HTR-8/SVneo (cell line): ENCODE results near the gene ATAD3A.
"Not testable (repeated sequence)": the region's sequence is repeated elsewhere in the genome, so short reads cannot be mapped to it uniquely, and the experiment has no call there.

Experiments
- DNase-seq: peaks from one replicate; pipeline ENCODE4 v3.0.0; 2011; ENCODE audit warnings: low spot score, mixed read lengths; ENCODE audit not compliant: insufficient read length
- FAIRE-seq: peaks from 2 replicates; lab custom pipeline; 2011; peaks lifted over from hg19 to GRCh38; lab: Jason Lieb, UNC

The ATAD3A gene

GRCh38 chr1:1487701-1488100 is 24.3 kb upstream of the ATAD3A start:
- FAIRE-seq (no peak), DNase-seq (no peak)

- FAIRE-seq (no peak), DNase-seq (no peak)
Observed at GRCh38 chr1:1489231-1489630, 22.7 kb upstream of the ATAD3A start.

DNA sequence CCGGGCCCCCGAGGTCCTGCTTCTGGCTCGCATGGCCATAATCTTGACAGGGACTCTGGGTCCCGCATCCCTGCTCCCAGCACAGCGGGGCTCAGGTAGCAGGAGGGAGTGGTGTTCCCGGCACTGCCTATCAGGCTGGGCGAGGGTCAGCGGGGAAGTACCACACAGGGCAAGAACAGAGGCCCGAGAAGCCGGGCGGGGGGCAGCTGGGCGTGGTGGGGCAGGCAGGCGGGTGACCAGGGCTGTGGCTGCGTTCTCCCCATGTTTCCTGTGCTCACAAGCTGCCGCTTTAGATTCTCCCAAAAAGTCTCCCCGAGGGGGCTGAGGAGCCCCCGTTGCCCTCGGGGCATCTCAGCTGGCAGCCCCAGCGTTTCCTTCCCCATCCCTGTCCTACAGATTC is 22.1 kb upstream of the ATAD3A start:
- no peak for DNase-seq
- no peak for FAIRE-seq

- DNase-seq (no peak), FAIRE-seq (no peak)
Observed at GRCh38 chr1:1490633-1491230, 21.2 kb upstream of the ATAD3A start.

GRCh38 chr1:1491601-1492000 is 20.4 kb upstream of the ATAD3A start:
- FAIRE-seq, result no peak
- no peak for DNase-seq

- not testable (repeated sequence) for FAIRE-seq, DNase-seq
Observed at GRCh38 chr1:1494311-1494710, 17.7 kb upstream of the ATAD3A start.

DNA sequence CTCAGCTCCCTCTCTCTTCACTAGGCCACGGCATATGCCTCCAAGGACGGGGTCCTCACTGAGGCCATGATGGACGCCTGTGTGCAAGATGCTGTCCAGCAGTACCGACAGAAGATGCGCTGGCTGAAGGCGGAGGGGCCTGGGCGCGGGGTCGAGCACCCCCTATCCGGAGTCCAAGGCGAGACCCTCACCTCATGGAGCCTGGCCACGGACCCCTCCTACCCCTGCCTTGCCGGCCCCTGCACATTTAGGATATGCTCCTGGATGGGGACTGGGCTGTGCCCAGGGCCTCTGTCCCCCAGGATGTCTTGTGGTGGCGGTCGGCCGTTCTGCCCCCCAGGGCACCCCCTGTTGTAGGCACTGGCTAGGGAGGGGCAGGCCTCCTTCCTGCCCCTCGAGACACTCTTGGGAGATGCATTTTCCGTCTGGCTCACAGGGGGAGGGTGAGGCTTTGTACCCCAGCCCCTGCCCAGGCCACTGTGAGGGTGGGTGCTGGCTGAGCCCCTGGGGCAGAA is 16.4 kb upstream of the ATAD3A start:
- DNase-seq, FAIRE-seq: not testable (repeated sequence)

DNA sequence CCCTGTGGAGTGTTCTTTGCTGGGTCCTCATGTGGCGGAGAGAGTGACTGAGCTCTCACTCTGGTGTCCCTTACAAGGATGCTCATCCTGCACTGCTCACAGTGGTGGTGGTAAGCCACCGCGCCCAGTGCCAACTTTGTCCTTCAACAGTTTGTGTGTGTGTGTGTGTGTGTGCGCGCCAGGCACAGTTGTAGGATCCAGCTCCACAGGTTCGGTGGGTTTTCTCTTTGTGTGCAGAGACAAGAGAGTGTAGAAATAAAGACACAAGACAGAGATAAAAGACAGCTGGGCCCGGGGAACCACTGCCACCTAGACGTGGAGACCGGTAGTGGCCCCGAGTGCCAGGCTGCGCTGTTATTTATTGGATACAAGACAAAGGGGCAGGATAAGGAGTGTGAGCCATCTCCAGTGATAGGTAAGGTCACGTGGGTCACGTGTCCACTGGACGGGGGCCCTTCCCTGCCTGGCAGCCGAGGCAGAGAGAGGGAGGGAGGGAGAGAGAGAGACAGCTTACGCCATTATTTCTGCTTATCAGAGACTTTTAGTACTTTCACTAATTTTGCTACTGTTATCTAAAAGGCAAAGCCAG is 7.1 kb upstream of the ATAD3A start:
- not testable (repeated sequence) for DNase-seq, FAIRE-seq

DNA sequence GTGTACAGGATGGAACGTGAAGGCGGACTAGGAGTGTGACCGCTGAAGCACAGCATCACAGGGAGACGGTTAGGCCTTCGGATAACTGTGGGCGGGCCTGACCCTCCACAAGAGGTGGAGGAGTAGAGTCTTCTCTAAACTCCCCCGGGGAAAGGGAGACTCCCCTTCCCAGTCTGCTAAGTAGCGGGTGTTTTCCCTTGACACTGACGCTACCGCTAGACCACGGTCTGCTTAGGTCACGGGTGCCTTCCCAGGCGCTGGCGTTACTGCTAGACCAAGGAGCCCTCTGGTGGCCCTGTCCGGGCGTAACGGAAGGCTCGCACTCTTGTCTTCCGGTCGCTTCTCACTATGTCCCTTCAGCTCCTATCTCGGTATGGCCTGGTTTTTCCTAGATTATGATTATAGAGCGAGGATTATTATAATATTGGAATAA is 6.6 kb upstream of the ATAD3A start:
- not testable (repeated sequence) for FAIRE-seq, DNase-seq

GRCh38 chr1:1505801-1506200 is 6.2 kb upstream of the ATAD3A start:
- not testable (repeated sequence) for FAIRE-seq, DNase-seq

DNA sequence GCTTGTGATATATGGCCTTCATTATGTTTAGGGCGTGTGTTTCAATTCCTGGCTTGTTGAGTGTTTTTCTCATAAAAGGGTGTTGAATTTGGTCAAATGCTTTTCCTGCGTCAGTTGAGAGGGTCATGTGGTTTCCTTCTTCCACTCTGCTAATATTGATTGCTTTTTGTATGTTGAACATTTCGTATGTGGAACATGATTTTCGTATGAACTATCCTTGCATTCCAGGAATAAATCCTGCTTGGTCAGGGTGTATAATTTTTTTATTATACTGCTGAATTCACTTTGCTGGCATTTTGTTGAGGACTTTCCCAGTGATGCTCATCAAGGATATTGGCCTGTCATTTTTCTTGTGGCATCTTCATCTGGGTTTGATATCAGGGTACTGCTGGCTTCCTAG is 4.7 kb upstream of the ATAD3A start:
- no peak for FAIRE-seq
- DNase-seq, result no peak

GRCh38 chr1:1508775-1509464 is 3.0 kb upstream of the ATAD3A start:
- not testable (repeated sequence) for FAIRE-seq

DNA sequence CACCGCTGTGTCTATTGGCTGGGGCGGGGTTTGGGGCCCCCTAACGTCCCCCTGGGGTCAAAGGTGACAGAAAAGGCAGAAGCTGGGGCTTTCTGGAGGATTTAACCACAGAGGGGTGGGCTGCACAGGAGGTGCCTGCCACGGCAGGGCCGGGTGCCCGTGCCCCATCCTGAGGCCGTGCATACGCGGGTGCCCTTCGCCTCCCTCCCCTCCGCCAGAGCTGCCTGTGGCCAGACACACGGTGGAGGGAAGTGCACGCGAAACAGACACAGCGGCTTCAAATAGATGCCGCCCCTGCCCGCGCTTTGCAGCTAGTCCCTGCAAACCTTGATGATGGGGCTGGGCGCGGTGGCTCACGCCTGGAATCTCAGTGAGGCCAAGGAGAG is 2.5 kb upstream of the ATAD3A start:
- not testable (repeated sequence) for FAIRE-seq, DNase-seq

More at GRCh38 chr1:1508775-1509464, 3.0 kb upstream of the ATAD3A start:
- DNase-seq, result not testable (repeated sequence)

GRCh38 chr1:1510912-1511532 is 940 bp upstream of the ATAD3A start:
- FAIRE-seq (no peak), DNase-seq (no peak)

DNA sequence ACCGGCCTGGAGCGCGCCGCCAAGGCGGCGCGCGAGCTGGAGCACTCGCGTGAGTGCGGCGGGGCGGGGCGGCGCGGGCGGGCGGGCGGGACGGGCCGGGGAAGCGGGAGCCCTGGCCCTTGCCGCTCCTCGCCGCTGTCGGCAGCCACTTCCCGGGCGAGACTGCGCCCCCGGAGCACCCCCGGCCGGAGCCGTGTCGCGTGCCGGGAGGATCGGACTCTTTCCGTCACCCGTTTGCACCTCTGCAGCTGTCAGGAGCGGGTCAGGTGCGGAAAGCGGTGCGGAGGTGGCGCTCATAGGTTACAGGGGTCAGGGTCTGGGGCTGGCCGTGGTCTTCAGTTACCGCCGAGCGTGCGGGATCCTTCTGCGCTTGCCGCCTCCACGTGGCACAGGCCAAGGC is 463 bp downstream of the ATAD3A start:
- FAIRE-seq, DNase-seq: not testable (repeated sequence)

DNA sequence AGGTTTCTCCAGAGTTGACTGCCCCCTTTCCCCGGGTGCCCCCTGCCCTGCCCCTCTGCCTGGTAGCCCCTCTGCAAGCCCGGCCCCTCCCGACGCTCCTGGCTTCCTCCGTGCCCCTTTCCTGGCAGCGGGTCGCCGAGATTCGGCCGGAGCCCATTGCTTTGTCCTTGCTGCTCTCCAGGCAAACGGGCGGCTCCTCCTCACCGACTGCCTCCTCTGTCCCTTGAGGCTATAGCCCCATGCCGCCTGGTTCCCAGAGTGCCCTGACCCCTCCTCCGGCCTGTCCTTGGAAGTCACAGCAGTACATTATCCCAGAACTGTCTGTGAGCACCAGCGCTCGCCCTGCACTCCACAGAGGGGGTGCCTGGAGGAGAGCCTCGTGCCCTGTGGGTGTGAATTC is 1.7 kb downstream of the ATAD3A start:
- not testable (repeated sequence) for FAIRE-seq, DNase-seq

- not testable (repeated sequence) for DNase-seq, FAIRE-seq
Observed at GRCh38 chr1:1514376-1514775, 2.4 kb downstream of the ATAD3A start.

DNA sequence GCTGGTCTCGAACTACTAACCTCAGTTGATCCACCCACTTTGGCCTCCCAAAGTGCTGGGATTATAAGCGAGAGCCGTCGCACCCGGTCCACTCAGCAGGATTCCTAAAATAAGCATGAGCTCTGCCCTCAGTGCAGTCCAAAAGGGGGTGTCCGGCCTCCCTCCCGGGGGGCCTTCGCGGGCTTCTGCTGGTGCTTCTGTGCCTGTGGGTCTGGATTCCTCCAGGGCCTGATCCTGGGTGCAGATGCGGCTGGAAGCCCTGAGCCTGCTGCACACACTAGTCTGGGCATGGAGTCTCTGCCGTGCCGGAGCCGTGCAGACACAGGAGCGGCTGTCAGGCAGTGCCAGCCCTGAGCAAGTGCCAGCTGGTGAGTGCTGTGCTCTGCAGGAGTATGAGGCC is 5.0 kb downstream of the ATAD3A start:
- not testable (repeated sequence) for DNase-seq, FAIRE-seq

GRCh38 chr1:1517973-1518620 is 6.1 kb downstream of the ATAD3A start:
- DNase-seq, result no peak
- peak; percentile 83 for FAIRE-seq

DNA sequence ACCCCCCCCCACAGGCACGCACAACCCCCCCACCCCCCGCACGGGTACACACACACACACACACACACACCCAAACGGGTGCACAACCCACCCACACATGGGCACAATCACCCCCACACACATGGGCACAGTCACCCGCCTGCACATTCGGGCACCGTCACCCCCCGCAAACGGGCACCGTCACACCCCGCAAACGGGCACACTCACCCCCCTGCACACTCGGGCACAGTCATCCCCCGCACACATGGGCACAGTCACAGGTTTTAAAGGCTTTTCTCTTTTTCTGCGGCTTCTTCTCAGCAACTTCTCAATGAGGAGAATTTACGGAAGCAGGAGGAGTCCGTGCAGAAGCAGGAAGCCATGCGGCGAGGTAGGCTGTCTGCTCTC is 6.7 kb downstream of the ATAD3A start:
- not testable (repeated sequence) for FAIRE-seq, DNase-seq
